Parathyroid adenoma (tissue), 2 donors: Measurements from ENCODE around the gene EVA1C.
"Not testable (repeated sequence)": the region's sequence is repeated elsewhere in the genome, so short reads cannot be mapped to it uniquely, and the experiment has no call there.

Source experiments
- H2AFZ ChIP-seq: fragments of 300-600 bp; sonication (generic); one replicate; pipeline ENCODE4 v1.7.0; 2017; ENCODE audit warnings: antibody characterized with exemption, mild to moderate bottlenecking
- H3K27ac ChIP-seq: fragments of 300-600 bp; sonication (generic); one replicate; pipeline ENCODE4 v1.7.0; 2017
- H3K27me3 ChIP-seq: fragments of 300-600 bp; sonication (generic); one replicate; pipeline ENCODE4 v1.7.0; 2017; ENCODE audit warnings: low read length; ENCODE audit not compliant: control insufficient read depth, insufficient read depth
- H3K36me3 ChIP-seq: fragments of 300-600 bp; sonication (generic); one replicate; pipeline ENCODE4 v1.7.0; 2017; ENCODE audit warnings: low read length; ENCODE audit not compliant: control insufficient read depth, insufficient read depth
- H3K4me1 ChIP-seq: fragments of 300-600 bp; sonication (generic); one replicate; pipeline ENCODE4 v1.7.0; 2017; ENCODE audit warnings: control low read depth
- H3K4me2 ChIP-seq: fragments of 300-600 bp; sonication (generic); one replicate; pipeline ENCODE4 v1.7.0; 2017; ENCODE audit warnings: low read length
- H3K4me3 ChIP-seq: fragments of 300-600 bp; sonication (generic); one replicate; pipeline ENCODE4 v1.7.0; 2017; ENCODE audit warnings: low read depth, low read length
- H3K79me2 ChIP-seq: fragments of 300-600 bp; sonication (generic); one replicate; pipeline ENCODE4 v1.7.0; 2017; ENCODE audit warnings: control low read depth
- H3K9ac ChIP-seq: fragments of 300-600 bp; sonication (generic); one replicate; pipeline ENCODE4 v1.7.0; 2017; ENCODE audit warnings: mild to moderate bottlenecking
- H3K9me3 ChIP-seq: fragments of 300-600 bp; sonication (generic); one replicate; pipeline ENCODE4 v1.7.0; 2017; ENCODE audit warnings: low read length; ENCODE audit not compliant: control insufficient read depth
- CTCF ChIP-seq: fragments of 300-600 bp; sonication (generic); IDR thresholded peaks from one replicate; pipeline ENCODE4 v1.7.0; 2017; ENCODE audit warnings: antibody characterized with exemption, mild to moderate bottlenecking
- donor health status: primary hyperparathyroidism.

The EVA1C gene

GRCh38 chr21:32521736-32522355, 109.3 kb downstream of the EVA1C start:
- no peak for TF ChIP-seq CTCF
- no peaks in the 10 kb centered on the region for H3K9me3 ChIP-seq
- no peaks in the 10 kb centered on the region for H3K36me3 ChIP-seq
- no peak overlapping the region for H3K4me2 ChIP-seq
- H3K4me3 ChIP-seq: no peak overlapping the region
- peaks cover 7% of the 10 kb centered on the region for H3K4me1 ChIP-seq
- no peak overlapping the region for H3K9ac ChIP-seq
- H2AFZ ChIP-seq: no peak overlapping the region
- no peak overlapping the region for H3K27ac ChIP-seq
- H3K27me3 ChIP-seq: no peaks in the 10 kb centered on the region
- H3K79me2 ChIP-seq: no peaks in the 10 kb centered on the region

- peak overlapping the region; percentile 62 for H3K27ac ChIP-seq
- no peak overlapping the region for H3K9ac ChIP-seq
- TF ChIP-seq CTCF: no peak
- no peak overlapping the region for H3K4me3 ChIP-seq
- peaks cover 7% of the 10 kb centered on the region for H3K4me1 ChIP-seq
- H3K36me3 ChIP-seq: no peaks in the 10 kb centered on the region
- no peak overlapping the region for H3K4me2 ChIP-seq
- no peaks in the 10 kb centered on the region for H3K79me2 ChIP-seq
- no peaks in the 10 kb centered on the region for H3K9me3 ChIP-seq
- no peak overlapping the region for H2AFZ ChIP-seq
- no peaks in the 10 kb centered on the region for H3K27me3 ChIP-seq
Measured at GRCh38 chr21:32523463-32523862, 111.0 kb downstream of the EVA1C start.

DNA sequence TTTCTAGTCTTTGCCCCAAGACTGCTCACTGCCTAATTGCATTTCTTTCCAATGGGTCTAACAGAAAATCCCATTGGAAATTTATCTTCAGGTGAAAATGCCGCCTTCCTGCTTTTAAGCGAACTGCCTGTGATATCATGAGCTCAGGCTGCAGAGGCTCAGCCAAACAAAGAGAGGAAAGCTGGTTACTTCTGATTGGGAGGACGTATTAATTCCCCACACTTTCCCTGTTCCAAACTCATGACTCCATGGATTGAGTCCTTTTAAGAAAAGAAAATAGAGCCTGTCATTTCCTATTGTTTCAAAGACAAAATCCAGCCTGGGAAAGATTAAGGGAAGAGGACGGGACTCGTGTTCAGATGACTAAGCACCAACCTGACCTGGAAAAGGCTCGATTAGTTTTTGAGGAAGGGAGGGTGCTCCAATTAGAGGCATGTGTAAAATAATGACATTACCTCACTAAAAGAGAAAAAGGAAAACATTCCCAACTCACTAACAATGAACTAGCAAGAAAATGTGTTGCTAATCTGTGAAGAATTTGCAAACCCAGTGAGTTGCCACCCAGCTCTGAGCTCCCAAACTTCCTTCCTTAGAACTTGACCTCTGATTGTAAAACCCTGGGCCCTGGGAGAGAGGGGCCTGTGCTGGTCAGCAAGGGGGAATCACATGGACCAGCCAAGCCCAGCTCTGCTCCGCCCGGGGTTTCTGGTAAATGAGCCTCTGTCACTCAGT, 111.6 kb downstream of the EVA1C start:
- no peak for TF ChIP-seq CTCF
- Histone ChIP-seq H3K27me3 (no peaks in the 10 kb centered on the region), H3K79me2 (no peaks in the 10 kb centered on the region), H3K4me3 (no peak overlapping the region), H3K9ac (no peak overlapping the region), H2AFZ (no peak overlapping the region), H3K27ac (peak overlapping the region; percentile 62), H3K4me1 (peaks cover 7% of the 10 kb centered on the region), H3K36me3 (no peaks in the 10 kb centered on the region), H3K9me3 (no peaks in the 10 kb centered on the region), H3K4me2 (no peak overlapping the region)

GRCh38 chr21:32525282-32525681, 112.8 kb downstream of the EVA1C start:
- H3K9me3 ChIP-seq: no peaks in the 10 kb centered on the region
- no peaks in the 10 kb centered on the region for H3K27me3 ChIP-seq
- no peak overlapping the region for H3K4me3 ChIP-seq
- TF ChIP-seq CTCF: no peak
- peak overlapping the region; percentile 62 for H3K27ac ChIP-seq
- H3K4me2 ChIP-seq: no peak overlapping the region
- H3K9ac ChIP-seq: no peak overlapping the region
- peak overlapping the region; percentile 22 for H2AFZ ChIP-seq
- no peaks in the 10 kb centered on the region for H3K79me2 ChIP-seq
- peaks cover 7% of the 10 kb centered on the region for H3K4me1 ChIP-seq
- H3K36me3 ChIP-seq: no peaks in the 10 kb centered on the region

- no peak overlapping the region for H3K4me2 ChIP-seq
- no peak overlapping the region for H3K9ac ChIP-seq
- no peaks in the 10 kb centered on the region for H3K36me3 ChIP-seq
- no peaks in the 10 kb centered on the region for H3K9me3 ChIP-seq
- TF ChIP-seq CTCF: no peak
- H3K4me1 ChIP-seq: peaks cover 5% of the 10 kb centered on the region
- no peaks in the 10 kb centered on the region for H3K79me2 ChIP-seq
- no peak overlapping the region for H3K27ac ChIP-seq
- no peak overlapping the region for H3K4me3 ChIP-seq
- H2AFZ ChIP-seq: no peak overlapping the region
- H3K27me3 ChIP-seq: no peaks in the 10 kb centered on the region
Measured at GRCh38 chr21:32529679-32530078, 117.2 kb downstream of the EVA1C start.

GRCh38 chr21:32530809-32531208, 118.3 kb downstream of the EVA1C start:
- not testable (repeated sequence) for H3K4me3 ChIP-seq, H3K9ac ChIP-seq, H3K79me2 ChIP-seq, H3K4me1 ChIP-seq, H3K27me3 ChIP-seq, H3K4me2 ChIP-seq, H3K36me3 ChIP-seq, H3K9me3 ChIP-seq
- Histone ChIP-seq H2AFZ (peak overlapping the region; percentile 38), H3K27ac (peak overlapping the region; percentile 72)

- not testable (repeated sequence) for H3K4me3 ChIP-seq, H3K79me2 ChIP-seq, H2AFZ ChIP-seq, H3K9ac ChIP-seq, H3K27me3 ChIP-seq, H3K4me1 ChIP-seq, H3K9me3 ChIP-seq, H3K4me2 ChIP-seq, H3K36me3 ChIP-seq
- peak overlapping the region; percentile 72 for H3K27ac ChIP-seq
Measured at GRCh38 chr21:32531561-32531960, 119.1 kb downstream of the EVA1C start.
